Measurements from ENCODE around the gene NPS.

The NPS gene

DNA sequence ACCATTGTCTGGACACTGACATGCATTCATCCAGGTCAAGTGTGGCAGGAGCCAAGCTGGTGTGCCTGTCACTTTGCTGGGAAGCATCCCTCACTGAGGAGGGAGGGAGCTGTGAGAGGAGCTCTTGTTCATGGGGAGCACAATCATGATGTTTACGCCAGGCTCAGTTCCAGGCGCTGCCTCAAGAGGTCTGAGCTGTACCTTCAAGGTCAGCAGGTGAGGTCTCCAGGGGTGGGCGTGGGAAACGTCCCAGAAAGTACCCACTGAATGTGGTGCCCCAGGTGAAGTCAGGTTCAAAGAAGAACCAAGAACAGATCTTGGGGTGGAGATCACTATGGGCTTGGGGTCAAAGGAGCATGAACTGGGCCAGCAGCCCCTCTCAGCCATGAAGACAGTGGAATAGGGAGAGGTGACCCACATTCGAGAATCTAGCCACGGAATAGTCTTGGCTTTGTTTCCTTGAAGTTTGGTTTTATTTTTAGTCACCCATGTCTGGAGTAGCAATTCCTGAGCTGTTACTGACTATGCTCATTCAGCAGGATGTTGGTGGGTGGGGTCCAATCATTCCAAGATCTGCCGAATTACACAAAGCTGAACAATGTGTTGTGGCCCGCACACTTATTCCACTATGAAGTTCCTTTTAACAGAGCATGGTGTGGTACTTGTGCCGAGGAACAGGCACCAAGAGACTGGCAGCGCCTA, 29.3 kb downstream of the NPS start:
- Histone ChIP-seq H3K4me1 (ENCODE audit: insufficient read depth, low read length) (no peaks in the 10 kb centered on the region), H3K9ac (ENCODE audit: low read depth, low read length) (no peak overlapping the region), H3K4me3 (ENCODE audit: low read length) (no peak overlapping the region), H3K36me3 (ENCODE audit: insufficient read depth, low read length) (no peaks in the 10 kb centered on the region), H3K27ac (ENCODE audit: low read depth, low read length) (no peak overlapping the region), H3K9me3 (ENCODE audit: insufficient read depth, low read depth, low read length) (no peaks in the 10 kb centered on the region), H3K27me3 (ENCODE audit: insufficient read depth, low read length) (no peaks in the 10 kb centered on the region)
- WGBS, result 82% methylated on average over 10 of the region's 10 CpGs

DNA sequence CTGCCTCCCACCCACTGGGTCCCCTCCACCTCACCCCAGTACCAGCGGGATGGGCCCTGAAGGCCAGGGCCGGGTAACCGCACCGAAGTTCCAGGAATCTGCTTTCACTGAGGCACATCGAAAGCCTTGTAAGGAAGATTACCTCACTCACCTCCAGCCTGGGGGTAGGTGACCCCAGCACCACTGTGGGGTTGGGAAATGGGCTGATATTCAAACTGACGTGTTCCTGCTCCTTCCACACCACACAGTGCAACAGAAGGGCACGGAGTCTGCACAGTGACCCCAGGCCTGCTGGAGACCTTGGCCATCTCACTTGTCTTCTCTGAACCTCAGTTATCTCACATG, 29.8 kb downstream of the NPS start:
- no peaks in the 10 kb centered on the region for H3K9me3 ChIP-seq (ENCODE audit: insufficient read depth, low read depth, low read length)
- WGBS, result 96% methylated on average over 7 of the region's 7 CpGs
- H3K4me3 ChIP-seq (ENCODE audit: low read length), result no peak overlapping the region
- H3K4me1 ChIP-seq (ENCODE audit: insufficient read depth, low read length), result no peaks in the 10 kb centered on the region
- H3K27ac ChIP-seq (ENCODE audit: low read depth, low read length), result no peak overlapping the region
- no peaks in the 10 kb centered on the region for H3K27me3 ChIP-seq (ENCODE audit: insufficient read depth, low read length)
- H3K36me3 ChIP-seq (ENCODE audit: insufficient read depth, low read length), result no peaks in the 10 kb centered on the region
- H3K9ac ChIP-seq (ENCODE audit: low read depth, low read length), result no peak overlapping the region

GRCh38 chr10:127579640-127580039, 30.5 kb downstream of the NPS start:
- H3K27ac ChIP-seq (ENCODE audit: low read depth, low read length), result no peak overlapping the region
- no peaks in the 10 kb centered on the region for H3K36me3 ChIP-seq (ENCODE audit: insufficient read depth, low read length)
- H3K4me3 ChIP-seq (ENCODE audit: low read length), result no peak overlapping the region
- no peaks in the 10 kb centered on the region for H3K4me1 ChIP-seq (ENCODE audit: insufficient read depth, low read length)
- H3K9me3 ChIP-seq (ENCODE audit: insufficient read depth, low read depth, low read length), result no peaks in the 10 kb centered on the region
- H3K27me3 ChIP-seq (ENCODE audit: insufficient read depth, low read length), result no peaks in the 10 kb centered on the region
- 76% methylated on average over 2 of the region's 2 CpGs for WGBS
- no peak overlapping the region for H3K9ac ChIP-seq (ENCODE audit: low read depth, low read length)

GRCh38 chr10:127580822-127581221, 31.7 kb downstream of the NPS start:
- 92% methylated on average over 15 of the region's 17 CpGs for WGBS
- Histone ChIP-seq H3K4me1 (ENCODE audit: insufficient read depth, low read length) (no peaks in the 10 kb centered on the region), H3K27ac (ENCODE audit: low read depth, low read length) (no peak overlapping the region), H3K36me3 (ENCODE audit: insufficient read depth, low read length) (no peaks in the 10 kb centered on the region), H3K4me3 (ENCODE audit: low read length) (no peak overlapping the region), H3K27me3 (ENCODE audit: insufficient read depth, low read length) (no peaks in the 10 kb centered on the region), H3K9me3 (ENCODE audit: insufficient read depth, low read depth, low read length) (no peaks in the 10 kb centered on the region), H3K9ac (ENCODE audit: low read depth, low read length) (no peak overlapping the region)

- no peaks in the 10 kb centered on the region for H3K4me1 ChIP-seq (ENCODE audit: insufficient read depth, low read length)
- no peak overlapping the region for H3K4me3 ChIP-seq (ENCODE audit: low read length)
- H3K36me3 ChIP-seq (ENCODE audit: insufficient read depth, low read length), result no peaks in the 10 kb centered on the region
- WGBS, result 83% methylated on average over 2 of the region's 4 CpGs
- no peak overlapping the region for H3K9ac ChIP-seq (ENCODE audit: low read depth, low read length)
- H3K9me3 ChIP-seq (ENCODE audit: insufficient read depth, low read depth, low read length), result no peaks in the 10 kb centered on the region
- H3K27ac ChIP-seq (ENCODE audit: low read depth, low read length), result no peak overlapping the region
- H3K27me3 ChIP-seq (ENCODE audit: insufficient read depth, low read length), result no peaks in the 10 kb centered on the region
These were observed 36.5 kb downstream of the NPS start for GRCh38 chr10:127585519-127586023.

- Histone ChIP-seq H3K4me3 (ENCODE audit: low read length) (no peak overlapping the region), H3K9me3 (ENCODE audit: insufficient read depth, low read depth, low read length) (no peaks in the 10 kb centered on the region), H3K36me3 (ENCODE audit: insufficient read depth, low read length) (no peaks in the 10 kb centered on the region), H3K4me1 (ENCODE audit: insufficient read depth, low read length) (no peaks in the 10 kb centered on the region), H3K9ac (ENCODE audit: low read depth, low read length) (no peak overlapping the region), H3K27ac (ENCODE audit: low read depth, low read length) (no peak overlapping the region), H3K27me3 (ENCODE audit: insufficient read depth, low read length) (no peaks in the 10 kb centered on the region)
- 89% methylated on average over 4 of the region's 4 CpGs for WGBS
These were observed 38.7 kb downstream of the NPS start for GRCh38 chr10:127587668-127588365.

- no peaks in the 10 kb centered on the region; the same call in 1 of the 2 replicates for H3K27me3 ChIP-seq (ENCODE audit: insufficient read depth, low read length)
- no peaks in the 10 kb centered on the region for H3K4me1 ChIP-seq (ENCODE audit: insufficient read depth, low read length)
- H3K4me3 ChIP-seq (ENCODE audit: low read length), result no peak overlapping the region
- H3K27ac ChIP-seq (ENCODE audit: low read depth, low read length), result no peak overlapping the region
- H3K9me3 ChIP-seq (ENCODE audit: insufficient read depth, low read depth, low read length), result no peaks in the 10 kb centered on the region
- WGBS, result 87% methylated on average over 7 of the region's 7 CpGs
- no peaks in the 10 kb centered on the region for H3K36me3 ChIP-seq (ENCODE audit: insufficient read depth, low read length)
- H3K9ac ChIP-seq (ENCODE audit: low read depth, low read length), result no peak overlapping the region
These were observed 43.5 kb downstream of the NPS start for GRCh38 chr10:127592586-127592985.

DNA sequence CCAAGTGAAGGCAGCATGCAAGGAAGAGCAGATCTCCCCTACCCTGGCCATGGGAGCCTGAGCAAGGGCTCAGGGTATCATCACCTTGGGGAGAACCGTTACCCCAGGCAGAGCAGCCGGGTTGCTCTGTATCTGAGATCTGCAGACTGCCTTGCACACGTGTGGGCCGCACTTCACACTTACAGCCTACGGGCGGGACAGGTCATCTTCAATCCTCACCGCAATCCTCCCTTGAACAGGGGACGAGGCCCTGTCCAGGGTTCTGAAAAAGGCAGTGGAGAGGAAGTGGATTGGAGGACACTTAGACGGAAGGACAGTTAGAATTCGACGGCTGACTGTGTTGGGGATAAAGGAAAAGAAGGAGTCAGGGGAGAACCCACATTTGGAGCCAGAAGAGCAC, 51.4 kb downstream of the NPS start:
- H3K9me3 ChIP-seq (ENCODE audit: insufficient read depth, low read depth, low read length), result no peaks in the 10 kb centered on the region
- 43% methylated on average over 11 of the region's 11 CpGs for WGBS
- H3K27ac ChIP-seq (ENCODE audit: low read depth, low read length), result no peak overlapping the region

More for the DNA sequence above, 51.4 kb downstream of the NPS start:
- H3K27me3 ChIP-seq (ENCODE audit: insufficient read depth, low read length), result 0 out of 2 replicates have a peak, but pooled peaks cover 4% of the 10 kb centered on the region
- no peak overlapping the region for H3K4me3 ChIP-seq (ENCODE audit: low read length)
- no peaks in the 10 kb centered on the region for H3K4me1 ChIP-seq (ENCODE audit: insufficient read depth, low read length)
- no peaks in the 10 kb centered on the region for H3K36me3 ChIP-seq (ENCODE audit: insufficient read depth, low read length)
- H3K9ac ChIP-seq (ENCODE audit: low read depth, low read length), result no peak overlapping the region

Data from HUES64 (cell line).